ENCODE data around the gene CEP112.
"Not testable (repeated sequence)": the region's sequence is repeated elsewhere in the genome, so short reads cannot be mapped to it uniquely, and the experiment has no call there.

DNA sequence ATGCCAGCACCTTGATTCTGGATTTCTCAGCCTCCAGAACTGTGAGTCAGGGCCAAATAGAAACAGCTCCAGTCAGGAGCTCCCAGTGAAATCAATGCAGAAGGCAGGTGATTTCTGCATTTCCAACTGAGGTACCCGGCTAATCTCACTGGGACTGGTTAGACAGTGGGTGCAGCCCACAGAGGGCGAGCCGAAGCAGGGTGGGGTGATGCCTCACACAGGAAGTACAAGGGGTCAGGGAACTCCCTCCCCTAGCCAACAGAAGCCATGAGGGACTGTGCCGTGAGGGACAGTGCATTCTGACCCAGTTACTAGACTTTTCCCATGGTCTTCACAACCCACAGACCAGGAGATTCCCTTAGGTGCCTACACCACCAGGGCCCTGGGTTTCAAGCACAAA is 36.9 kb downstream of the CEP112 start:
- TF ChIP-seq, protein P1, sequence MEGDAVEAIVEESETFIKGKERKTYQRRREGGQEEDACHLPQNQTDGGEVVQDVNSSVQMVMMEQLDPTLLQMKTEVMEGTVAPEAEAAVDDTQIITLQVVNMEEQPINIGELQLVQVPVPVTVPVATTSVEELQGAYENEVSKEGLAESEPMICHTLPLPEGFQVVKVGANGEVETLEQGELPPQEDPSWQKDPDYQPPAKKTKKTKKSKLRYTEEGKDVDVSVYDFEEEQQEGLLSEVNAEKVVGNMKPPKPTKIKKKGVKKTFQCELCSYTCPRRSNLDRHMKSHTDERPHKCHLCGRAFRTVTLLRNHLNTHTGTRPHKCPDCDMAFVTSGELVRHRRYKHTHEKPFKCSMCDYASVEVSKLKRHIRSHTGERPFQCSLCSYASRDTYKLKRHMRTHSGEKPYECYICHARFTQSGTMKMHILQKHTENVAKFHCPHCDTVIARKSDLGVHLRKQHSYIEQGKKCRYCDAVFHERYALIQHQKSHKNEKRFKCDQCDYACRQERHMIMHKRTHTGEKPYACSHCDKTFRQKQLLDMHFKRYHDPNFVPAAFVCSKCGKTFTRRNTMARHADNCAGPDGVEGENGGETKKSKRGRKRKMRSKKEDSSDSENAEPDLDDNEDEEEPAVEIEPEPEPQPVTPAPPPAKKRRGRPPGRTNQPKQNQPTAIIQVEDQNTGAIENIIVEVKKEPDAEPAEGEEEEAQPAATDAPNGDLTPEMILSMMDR (conservative IDR thresholded peaks at IDR 0.05; ENCODE audit: low read depth in 2 of 2), result not testable (repeated sequence)
- TF ChIP-seq REST (IDR thresholded peaks at IDR 0.05; ENCODE audit: unreplicated experiment); EZH2 (IDR thresholded peaks at IDR 0.05; ENCODE audit: low read depth, unreplicated experiment); POLR2AphosphoS5 (IDR thresholded peaks at IDR 0.05; ENCODE audit: low read depth); EZH2phosphoT487 (IDR thresholded peaks at IDR 0.05; ENCODE audit: unreplicated experiment); STAT1 (IDR thresholded peaks at IDR 0.05; ENCODE audit: unreplicated experiment); ZNF114 (CRISPR knock-in tag; IDR thresholded peaks at IDR 0.05); JUNB (IDR thresholded peaks at IDR 0.05; ENCODE audit: unreplicated experiment); ZNF331 (CRISPR knock-in tag; IDR thresholded peaks at IDR 0.05; ENCODE audit: low read depth); CREB1 (CRISPR knock-in tag; IDR thresholded peaks at IDR 0.05; ENCODE audit: low read depth): not testable (repeated sequence)
- TF ChIP-seq, protein P2, sequence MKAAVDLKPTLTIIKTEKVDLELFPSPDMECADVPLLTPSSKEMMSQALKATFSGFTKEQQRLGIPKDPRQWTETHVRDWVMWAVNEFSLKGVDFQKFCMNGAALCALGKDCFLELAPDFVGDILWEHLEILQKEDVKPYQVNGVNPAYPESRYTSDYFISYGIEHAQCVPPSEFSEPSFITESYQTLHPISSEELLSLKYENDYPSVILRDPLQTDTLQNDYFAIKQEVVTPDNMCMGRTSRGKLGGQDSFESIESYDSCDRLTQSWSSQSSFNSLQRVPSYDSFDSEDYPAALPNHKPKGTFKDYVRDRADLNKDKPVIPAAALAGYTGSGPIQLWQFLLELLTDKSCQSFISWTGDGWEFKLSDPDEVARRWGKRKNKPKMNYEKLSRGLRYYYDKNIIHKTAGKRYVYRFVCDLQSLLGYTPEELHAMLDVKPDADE (IDR thresholded peaks at IDR 0.05), result not testable (repeated sequence)
- TF ChIP-seq, protein P3, sequence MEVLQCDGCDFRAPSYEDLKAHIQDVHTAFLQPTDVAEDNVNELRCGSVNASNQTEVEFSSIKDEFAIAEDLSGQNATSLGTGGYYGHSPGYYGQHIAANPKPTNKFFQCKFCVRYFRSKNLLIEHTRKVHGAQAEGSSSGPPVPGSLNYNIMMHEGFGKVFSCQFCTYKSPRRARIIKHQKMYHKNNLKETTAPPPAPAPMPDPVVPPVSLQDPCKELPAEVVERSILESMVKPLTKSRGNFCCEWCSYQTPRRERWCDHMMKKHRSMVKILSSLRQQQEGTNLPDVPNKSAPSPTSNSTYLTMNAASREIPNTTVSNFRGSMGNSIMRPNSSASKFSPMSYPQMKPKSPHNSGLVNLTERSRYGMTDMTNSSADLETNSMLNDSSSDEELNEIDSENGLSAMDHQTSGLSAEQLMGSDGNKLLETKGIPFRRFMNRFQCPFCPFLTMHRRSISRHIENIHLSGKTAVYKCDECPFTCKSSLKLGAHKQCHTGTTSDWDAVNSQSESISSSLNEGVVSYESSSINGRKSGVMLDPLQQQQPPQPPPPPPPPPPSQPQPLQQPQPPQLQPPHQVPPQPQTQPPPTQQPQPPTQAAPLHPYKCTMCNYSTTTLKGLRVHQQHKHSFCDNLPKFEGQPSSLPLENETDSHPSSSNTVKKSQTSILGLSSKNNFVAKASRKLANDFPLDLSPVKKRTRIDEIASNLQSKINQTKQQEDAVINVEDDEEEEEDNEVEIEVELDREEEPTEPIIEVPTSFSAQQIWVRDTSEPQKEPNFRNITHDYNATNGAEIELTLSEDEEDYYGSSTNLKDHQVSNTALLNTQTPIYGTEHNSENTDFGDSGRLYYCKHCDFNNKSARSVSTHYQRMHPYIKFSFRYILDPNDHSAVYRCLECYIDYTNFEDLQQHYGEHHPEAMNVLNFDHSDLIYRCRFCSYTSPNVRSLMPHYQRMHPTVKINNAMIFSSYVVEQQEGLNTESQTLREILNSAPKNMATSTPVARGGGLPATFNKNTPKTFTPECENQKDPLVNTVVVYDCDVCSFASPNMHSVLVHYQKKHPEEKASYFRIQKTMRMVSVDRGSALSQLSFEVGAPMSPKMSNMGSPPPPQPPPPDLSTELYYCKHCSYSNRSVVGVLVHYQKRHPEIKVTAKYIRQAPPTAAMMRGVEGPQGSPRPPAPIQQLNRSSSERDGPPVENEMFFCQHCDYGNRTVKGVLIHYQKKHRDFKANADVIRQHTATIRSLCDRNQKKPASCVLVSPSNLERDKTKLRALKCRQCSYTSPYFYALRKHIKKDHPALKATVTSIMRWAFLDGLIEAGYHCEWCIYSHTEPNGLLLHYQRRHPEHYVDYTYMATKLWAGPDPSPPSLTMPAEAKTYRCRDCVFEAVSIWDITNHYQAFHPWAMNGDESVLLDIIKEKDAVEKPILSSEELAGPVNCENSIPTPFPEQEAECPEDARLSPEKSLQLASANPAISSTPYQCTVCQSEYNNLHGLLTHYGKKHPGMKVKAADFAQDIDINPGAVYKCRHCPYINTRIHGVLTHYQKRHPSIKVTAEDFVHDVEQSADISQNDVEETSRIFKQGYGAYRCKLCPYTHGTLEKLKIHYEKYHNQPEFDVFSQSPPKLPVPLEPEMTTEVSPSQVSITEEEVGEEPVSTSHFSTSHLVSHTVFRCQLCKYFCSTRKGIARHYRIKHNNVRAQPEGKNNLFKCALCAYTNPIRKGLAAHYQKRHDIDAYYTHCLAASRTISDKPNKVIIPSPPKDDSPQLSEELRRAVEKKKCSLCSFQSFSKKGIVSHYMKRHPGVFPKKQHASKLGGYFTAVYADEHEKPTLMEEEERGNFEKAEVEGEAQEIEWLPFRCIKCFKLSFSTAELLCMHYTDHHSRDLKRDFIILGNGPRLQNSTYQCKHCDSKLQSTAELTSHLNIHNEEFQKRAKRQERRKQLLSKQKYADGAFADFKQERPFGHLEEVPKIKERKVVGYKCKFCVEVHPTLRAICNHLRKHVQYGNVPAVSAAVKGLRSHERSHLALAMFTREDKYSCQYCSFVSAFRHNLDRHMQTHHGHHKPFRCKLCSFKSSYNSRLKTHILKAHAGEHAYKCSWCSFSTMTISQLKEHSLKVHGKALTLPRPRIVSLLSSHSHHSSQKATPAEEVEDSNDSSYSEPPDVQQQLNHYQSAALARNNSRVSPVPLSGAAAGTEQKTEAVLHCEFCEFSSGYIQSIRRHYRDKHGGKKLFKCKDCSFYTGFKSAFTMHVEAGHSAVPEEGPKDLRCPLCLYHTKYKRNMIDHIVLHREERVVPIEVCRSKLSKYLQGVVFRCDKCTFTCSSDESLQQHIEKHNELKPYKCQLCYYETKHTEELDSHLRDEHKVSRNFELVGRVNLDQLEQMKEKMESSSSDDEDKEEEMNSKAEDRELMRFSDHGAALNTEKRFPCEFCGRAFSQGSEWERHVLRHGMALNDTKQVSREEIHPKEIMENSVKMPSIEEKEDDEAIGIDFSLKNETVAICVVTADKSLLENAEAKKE (CRISPR knock-in tag; IDR thresholded peaks at IDR 0.05), result not testable (repeated sequence)
